ENCODE measurements around the gene KCNK15.

Gene KCNK15

GRCh38 chr20:44790638-44791393, 45.2 kb downstream of the KCNK15 start:
- no peak for DNase-seq

- DNase-seq: no peak
Observed at GRCh38 chr20:44792796-44793195, 47.1 kb downstream of the KCNK15 start.

GRCh38 chr20:44795836-44796235, 50.2 kb downstream of the KCNK15 start:
- no peak for DNase-seq

- no peak for DNase-seq
Observed at GRCh38 chr20:44796311-44796710, 50.6 kb downstream of the KCNK15 start.

GRCh38 chr20:44796758-44797457, 51.2 kb downstream of the KCNK15 start:
- DNase-seq: no peak

- no peak for DNase-seq
Observed at GRCh38 chr20:44799691-44800090, 54.0 kb downstream of the KCNK15 start.

- DNase-seq: no peak
Observed at GRCh38 chr20:44800391-44801046, 54.9 kb downstream of the KCNK15 start.

All from fibroblast of skin of right biceps (primary cell).